HCEC 1CT (cell line): Measurements from ENCODE around the gene IPPK.

Source experiments
- DNase-seq: peaks from one replicate; pipeline ENCODE4 v3.0.0-alpha.2; 2017

The IPPK gene

GRCh38 chr9:92669890-92670708 lies at the start of gene IPPK:
IPPK (minus strand) TSS chr9:92670131; CDS start chr9:92669988, 143 bp downstream.
- peak; percentile 99 for DNase-seq

DNA sequence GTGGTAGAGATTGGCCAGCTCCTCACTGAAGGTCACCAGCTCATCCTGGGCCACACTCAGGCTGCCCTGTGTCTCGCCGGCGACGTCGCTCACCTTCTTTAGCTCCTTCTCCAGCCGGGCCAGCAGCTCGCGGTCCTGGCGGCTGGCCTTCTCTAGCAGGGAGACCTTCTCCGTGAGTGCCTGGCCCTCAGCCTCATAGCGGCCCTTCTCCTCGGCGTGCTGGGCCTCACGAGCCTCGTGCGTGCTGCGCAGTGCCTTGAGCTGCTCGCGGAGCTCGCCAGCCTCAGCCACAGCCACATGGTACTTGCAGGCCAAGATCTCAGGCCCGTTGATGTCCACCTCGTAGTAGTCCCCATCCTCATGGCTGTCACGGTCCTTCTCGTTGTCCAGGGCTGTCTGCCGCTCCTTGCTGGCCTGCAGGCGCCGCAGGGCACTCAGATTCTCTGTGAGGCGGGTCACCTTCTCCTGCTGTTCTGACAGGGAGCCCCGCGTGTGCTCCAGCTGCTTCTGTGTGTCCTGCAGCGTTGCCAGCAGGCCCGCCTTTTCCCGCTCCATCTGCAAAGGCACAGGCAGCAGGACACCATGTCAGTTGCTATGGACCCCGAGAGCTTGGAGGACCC lies 49.2 kb upstream of the IPPK start:
- DNase-seq, result no peak

DNA sequence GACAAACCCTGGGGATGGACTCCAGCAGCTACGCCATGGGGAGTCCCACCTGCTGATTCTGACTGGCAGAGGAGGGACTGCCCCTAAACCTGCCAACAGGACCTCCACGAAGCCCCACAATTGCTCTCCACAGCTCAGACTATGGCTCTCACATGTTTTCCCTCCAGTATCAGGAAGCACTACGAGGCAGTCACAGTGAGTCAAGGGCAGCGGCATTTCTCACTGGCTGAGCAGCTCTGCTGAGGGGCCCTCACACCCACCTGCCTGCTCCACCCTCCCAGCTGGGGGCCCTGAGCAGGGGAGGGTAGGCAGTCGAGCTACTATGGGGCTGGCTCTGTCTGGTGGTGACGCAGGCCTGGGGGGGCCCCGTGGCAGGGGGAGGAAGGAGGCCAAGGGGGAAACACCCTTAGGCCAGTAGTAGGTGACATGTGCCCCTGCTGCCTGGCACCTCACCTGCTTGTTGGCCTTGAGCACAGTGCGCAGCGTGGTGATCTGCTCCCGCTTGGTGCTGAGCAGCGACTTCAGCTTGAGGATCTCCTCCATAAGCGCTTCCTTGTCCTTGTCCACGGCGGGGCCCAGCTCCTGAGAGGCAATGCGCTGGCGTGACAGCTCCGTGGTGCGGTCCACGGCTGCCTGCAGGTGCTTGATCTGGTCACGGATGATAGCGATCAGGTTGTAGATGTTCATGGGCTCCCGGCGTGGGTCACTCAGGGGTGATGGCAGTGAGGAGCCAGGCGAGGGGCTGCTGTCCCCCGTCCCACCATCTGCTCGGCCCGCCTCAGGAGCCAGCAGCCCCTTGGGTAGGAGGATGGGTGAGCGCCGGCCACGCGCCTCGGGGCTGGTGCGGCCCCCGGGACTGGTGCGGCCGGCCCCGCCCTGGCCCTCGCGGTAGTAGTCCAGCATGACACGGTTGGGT lies 48.4 kb upstream of the IPPK start:
- DNase-seq, result no peak

DNA sequence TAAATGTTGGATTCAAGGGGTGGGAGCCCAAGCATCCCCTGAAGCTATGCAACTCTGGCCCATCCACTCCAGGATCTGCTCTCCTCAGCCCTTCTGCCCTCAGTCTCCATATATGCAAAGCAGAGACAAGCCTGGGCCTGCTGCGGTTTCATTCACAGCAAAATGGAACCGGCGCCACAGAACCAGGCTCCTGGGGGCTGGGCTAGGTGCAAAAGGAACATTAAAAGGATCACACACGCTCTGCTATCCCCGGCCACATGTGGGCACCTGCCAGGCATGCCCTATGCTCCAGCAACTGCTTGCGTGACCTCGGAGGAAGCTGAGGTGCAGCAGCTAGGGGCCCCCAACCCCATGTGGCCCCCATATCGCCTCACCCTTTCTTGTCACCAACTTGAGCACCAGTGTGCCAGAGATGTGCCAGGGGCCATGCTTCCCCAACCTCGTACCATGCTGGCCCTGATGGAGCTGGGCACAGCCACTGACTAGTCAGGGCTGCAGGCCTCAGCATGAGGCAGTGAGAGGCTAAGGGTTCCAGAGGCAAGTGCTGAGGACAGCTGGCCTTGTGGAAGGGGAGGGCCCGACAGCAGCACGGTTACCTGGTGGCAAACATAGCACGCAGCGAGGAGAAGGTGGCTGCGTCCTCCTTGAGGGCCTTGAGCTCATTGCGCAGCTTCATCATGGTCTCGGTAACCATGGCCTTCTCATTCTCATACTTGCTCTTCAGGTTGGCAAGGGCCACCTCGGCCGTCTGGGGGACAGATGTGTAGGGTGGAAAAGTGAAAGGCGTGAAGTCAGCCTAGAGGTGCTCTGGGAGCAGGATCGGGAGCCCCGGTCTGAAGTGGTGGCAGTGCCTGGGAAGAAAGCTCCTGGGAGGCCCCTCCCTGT lies 47.5 kb upstream of the IPPK start:
- DNase-seq, result no peak

DNA sequence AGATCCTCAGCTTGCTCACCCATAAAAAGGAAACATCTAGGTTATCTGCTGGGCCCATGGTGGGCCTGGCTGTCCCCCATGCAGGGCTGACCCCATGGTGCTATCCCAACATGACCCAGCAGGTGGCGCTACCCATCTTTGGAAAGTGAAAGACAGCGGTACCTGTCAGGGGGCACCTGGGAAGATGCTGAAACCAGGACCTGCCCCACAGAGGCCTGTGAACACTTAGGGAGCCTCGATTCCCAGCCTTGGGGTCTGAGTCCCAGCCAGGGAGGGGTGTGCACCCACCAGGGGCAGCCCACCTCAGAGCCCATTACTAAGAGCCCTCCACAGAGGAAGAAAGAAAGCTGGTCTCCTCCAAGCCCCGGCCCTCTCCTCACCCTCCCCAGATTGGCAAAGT lies 46.6 kb upstream of the IPPK start:
- DNase-seq, result no peak

- DNase-seq, result no peak
Observed at GRCh38 chr9:92715488-92716231, 45.7 kb upstream of the IPPK start.

DNA sequence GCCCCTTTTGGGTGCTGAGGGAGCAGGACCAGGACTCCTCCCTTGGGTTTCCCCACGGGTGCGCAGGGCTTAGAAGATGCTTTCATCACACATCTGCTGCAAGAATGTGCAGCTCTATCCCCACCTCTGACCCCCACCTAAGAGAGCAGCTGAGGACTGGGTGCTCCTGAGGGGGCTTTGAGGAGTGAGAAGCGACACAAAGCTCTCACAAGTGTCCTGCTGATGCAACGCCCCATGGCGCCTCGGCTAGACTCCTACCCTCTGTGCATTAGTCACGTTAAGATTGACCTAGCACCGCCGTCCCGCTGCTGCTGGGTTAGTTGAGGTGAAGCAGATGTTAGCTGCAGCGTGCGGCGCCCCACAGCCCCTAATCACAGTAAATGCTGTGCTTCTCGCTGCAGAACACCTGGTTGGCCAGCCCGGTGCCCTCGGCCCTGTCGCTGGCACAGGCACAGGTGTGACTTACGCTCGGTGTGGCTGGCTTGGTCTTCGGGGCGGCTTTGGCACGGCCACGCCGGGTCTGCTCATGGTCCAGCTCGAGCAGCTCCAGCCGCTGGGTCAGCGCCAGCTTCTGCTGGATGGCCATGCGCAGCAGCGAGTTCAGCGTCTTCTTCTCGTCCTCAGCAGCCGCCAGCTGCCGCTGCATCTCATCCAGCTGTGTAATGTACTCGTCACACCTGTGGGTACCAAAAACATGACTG lies 45.0 kb upstream of the IPPK start:
- DNase-seq, result no peak

GRCh38 chr9:92714016-92714415 lies 44.1 kb upstream of the IPPK start:
- DNase-seq, result no peak

DNA sequence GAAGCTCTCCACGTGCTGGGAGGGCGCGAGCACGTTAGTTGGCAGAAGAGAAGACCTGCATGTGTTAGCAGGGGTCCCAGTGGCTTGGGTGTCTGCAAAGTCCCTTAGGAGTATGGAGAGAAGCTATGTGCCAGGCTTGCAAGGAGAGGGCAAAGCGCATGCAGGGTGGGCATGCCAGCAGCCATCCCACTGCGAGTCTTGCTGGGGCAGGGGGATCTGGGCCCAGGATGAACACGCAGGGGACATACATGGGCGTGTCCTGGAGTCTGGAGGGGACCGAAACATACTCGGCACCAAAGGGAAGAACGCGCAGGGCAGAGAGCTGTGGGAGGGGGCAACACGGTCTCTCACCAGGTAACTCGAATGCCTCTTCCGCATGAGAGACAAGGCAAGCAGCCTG lies 43.6 kb upstream of the IPPK start:
- DNase-seq, result no peak

DNA sequence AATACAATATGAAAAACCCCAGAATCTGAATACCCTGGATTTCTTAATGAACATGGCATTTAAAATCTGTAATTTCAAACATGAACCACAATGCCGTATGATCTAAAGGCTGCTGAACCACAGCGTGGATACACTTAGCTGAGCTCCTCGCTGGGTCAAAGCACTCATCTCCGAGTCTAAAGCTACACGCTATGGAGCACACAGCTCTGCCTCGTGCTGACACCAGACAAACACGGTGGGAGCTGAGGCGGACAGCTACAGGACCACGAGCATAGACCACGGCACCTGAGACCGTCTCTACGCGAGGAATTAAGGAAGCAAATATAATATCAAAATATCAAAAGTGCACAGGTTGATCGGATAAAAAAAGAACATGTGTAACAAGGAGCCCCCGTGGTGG lies 42.8 kb upstream of the IPPK start:
- DNase-seq, result no peak

GRCh38 chr9:92711844-92712243 lies 41.9 kb upstream of the IPPK start:
- DNase-seq, result no peak

GRCh38 chr9:92711146-92711545 lies 41.2 kb upstream of the IPPK start:
- no peak for DNase-seq

- DNase-seq, result no peak
Observed at GRCh38 chr9:92710368-92710767, 40.4 kb upstream of the IPPK start.

- DNase-seq, result no peak
Observed at GRCh38 chr9:92709954-92710353, 40.0 kb upstream of the IPPK start.

- DNase-seq, result no peak
Observed at GRCh38 chr9:92709240-92709639, 39.3 kb upstream of the IPPK start.

- no peak for DNase-seq
Observed at GRCh38 chr9:92707530-92707929, 37.6 kb upstream of the IPPK start.

- peak; percentile 7 for DNase-seq
Observed at GRCh38 chr9:92706218-92706940, 36.4 kb upstream of the IPPK start.

DNA sequence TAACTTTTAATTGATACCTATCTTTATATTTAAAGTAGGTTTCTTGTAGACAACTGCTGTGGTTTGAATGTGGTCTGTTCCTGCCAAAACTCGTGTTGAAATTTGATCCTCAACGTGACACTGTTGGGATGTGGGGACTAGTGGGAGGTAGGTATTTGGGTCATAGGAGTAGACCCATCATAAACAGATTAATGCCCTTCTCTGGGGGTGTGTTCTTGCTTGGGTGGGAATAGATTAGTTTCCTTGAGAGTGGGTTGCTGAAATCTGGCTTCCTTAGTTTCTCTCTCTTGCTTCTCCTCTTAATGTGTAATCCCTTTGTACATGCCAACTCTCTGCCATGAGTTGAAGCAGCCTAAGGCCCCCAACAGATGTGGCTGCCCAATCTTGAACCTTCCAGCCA lies 34.6 kb upstream of the IPPK start:
- DNase-seq, result no peak

DNA sequence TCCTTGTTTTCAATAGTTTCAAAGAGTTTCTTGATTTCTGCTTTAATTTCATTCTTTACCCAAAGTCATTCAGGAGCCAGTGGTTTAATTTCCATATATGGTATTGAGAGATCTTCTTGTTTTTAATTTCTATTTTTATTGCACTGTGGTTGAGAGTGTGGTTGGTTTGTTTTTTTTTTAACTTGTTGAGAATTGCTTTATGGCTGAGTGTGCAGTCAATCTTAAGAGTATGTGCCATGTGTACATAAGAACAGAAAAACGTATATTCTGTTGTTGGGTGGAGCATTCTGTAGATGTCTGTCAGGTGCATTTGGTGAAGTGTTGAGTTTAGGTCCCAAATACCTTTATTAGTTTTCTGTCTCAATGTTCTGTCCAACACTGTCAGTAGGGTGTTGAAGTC lies 26.7 kb upstream of the IPPK start:
- DNase-seq, result no peak

- DNase-seq, result peak; percentile 14
Observed at GRCh38 chr9:92686954-92687353, 17.0 kb upstream of the IPPK start.
